Omental fat pad (tissue), 4 donors: Measurements from ENCODE around the gene AREL1. TPM values are rescaled to one million over a fixed set of nuclear protein-coding genes. Genes with fewer than 3 reads are reported as not detected.

Experiments used
- ATAC-seq: fragments of 150-250 bp; one replicate; pipeline ENCODE4 v1.9.1; 2016; ENCODE audit warnings: mild to moderate bottlenecking, moderate library complexity; ENCODE audit not compliant: low FRiP score
- DNase-seq: peaks from one replicate; pipeline ENCODE4 v3.0.0-alpha.2; 2019; ENCODE audit warnings: low spot score
- total RNA-seq, 4 donors: library from RNA; depleted of rRNA; stranded (reverse); fragments of >200 nt; gene quantifications; one replicate each; pipeline ENCODE4 v1.1.0, GENCODE V29; 2016
- TF ChIP-seq, protein P1 (sequence below), 3 donors: fragments of 450-650 bp; IDR thresholded peaks; one replicate each; pipeline ENCODE4 v1.5.1; 2016 to 2017; ENCODE audit warnings: antibody characterized with exemption in 3 of 3, mild to moderate bottlenecking in 3 of 3, moderate library complexity in 2 of 3

The AREL1 gene
- total RNA-seq, 4 donors from 2014 or later = 18.4 to 33.5 (median 26.8) TPM

DNA sequence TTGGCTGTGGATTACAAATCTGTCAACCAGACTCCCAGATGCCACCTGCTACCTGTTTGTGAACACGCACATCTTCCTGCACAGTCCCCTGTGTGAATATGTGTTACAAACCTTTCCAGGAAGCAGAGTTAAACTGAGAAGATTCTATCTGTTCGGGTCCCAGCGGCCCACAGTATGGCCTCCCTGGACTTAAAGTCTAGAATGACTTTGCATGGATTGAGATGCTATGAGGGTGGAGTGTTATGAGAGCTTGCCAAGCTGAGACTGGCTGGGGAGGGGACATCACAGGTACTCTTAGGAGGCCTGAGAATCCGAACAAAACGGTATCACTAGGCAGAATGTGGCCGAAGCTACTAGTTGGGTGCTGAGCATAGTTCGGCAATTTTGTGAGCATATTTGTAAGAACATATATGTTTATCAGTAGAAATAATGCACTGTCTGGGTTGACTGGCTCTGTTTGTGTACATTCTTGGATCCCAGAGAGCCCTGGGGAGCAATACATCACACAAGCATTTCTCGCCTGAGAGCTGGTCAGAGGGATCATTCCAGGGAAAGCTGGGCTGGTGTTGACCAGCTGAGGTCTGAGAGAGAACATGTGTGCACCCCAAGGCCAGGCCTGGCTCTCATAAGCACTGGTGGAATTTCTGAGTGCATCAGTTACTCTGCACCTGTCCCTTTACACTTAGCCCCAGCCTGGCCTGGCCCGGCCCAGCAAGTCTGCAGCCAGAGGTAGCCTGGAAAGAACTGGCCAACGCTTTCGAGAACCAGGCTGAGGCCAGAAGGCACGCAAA is 71.1 kb downstream of the AREL1 start:
- DNase-seq (no peak), ATAC-seq (no peak)
- TF ChIP-seq, protein P1, sequence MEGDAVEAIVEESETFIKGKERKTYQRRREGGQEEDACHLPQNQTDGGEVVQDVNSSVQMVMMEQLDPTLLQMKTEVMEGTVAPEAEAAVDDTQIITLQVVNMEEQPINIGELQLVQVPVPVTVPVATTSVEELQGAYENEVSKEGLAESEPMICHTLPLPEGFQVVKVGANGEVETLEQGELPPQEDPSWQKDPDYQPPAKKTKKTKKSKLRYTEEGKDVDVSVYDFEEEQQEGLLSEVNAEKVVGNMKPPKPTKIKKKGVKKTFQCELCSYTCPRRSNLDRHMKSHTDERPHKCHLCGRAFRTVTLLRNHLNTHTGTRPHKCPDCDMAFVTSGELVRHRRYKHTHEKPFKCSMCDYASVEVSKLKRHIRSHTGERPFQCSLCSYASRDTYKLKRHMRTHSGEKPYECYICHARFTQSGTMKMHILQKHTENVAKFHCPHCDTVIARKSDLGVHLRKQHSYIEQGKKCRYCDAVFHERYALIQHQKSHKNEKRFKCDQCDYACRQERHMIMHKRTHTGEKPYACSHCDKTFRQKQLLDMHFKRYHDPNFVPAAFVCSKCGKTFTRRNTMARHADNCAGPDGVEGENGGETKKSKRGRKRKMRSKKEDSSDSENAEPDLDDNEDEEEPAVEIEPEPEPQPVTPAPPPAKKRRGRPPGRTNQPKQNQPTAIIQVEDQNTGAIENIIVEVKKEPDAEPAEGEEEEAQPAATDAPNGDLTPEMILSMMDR (IDR thresholded peaks at IDR 0.05) = no peak

DNA sequence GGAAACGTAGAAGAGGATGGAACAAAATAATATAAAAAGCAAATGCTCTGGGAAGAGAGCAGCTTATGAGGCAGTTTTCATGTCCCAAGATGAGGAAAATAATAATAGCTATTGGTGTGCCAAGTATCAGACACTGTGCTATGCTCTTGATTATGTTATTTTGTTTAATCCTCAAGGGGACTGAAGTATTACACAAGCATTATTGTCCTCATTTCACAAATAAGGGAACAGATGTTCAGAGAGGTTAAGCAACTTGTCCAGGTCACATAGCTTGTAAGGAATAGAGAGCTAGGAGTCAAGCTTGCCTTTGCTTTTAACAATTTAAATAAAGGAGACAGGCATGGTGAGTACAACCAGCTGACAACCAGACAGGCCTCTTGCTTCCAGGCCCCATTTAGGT is 73.9 kb downstream of the AREL1 start:
- ATAC-seq (no peak), DNase-seq (no peak)
- TF ChIP-seq, protein P1 (IDR thresholded peaks at IDR 0.05) = no peak

DNA sequence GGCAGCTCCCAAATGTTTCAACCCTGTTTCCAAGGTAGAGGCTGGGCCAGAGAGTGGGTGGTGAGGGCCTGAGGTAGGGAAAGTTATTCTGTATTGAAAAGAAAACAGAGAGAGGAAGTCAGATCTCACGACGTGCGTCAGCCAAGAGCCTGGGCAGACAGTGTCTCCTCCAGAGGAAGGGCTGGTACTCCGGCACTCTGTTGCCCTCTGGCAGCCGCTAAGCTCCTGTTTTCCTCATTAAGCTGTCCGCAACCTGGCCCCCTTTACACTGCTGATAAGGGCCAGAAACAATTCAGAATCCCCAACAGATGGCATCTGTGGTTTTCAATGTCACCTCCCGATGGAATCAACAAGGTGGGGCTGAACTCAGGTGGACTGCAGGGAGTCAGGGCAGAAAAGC is 74.8 kb downstream of the AREL1 start:
- TF ChIP-seq, protein P1 (IDR thresholded peaks at IDR 0.05) = no peak
- no peak for DNase-seq
- no peak for ATAC-seq

DNA sequence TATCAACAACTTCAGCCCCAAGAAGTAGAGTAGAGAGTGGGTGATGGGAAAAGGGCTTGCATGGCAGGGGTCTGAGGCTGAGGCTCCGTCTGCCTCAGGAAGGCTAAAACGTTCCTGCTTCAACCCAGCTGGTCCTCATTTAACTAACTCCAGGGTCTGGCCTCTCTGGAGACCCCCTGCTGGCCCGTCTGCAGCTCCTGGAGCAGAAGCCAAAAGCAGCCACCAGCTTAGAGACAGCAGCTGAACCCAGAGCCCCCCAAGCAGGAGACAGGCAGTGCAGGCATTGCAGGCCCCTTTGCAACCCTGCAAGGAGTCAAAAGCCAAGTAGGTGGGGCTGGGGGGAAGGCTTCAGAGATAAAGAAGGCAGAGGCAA is 75.7 kb downstream of the AREL1 start:
- DNase-seq (no peak), ATAC-seq (no peak)
- TF ChIP-seq, protein P1 (IDR thresholded peaks at IDR 0.05) = no peak

DNA sequence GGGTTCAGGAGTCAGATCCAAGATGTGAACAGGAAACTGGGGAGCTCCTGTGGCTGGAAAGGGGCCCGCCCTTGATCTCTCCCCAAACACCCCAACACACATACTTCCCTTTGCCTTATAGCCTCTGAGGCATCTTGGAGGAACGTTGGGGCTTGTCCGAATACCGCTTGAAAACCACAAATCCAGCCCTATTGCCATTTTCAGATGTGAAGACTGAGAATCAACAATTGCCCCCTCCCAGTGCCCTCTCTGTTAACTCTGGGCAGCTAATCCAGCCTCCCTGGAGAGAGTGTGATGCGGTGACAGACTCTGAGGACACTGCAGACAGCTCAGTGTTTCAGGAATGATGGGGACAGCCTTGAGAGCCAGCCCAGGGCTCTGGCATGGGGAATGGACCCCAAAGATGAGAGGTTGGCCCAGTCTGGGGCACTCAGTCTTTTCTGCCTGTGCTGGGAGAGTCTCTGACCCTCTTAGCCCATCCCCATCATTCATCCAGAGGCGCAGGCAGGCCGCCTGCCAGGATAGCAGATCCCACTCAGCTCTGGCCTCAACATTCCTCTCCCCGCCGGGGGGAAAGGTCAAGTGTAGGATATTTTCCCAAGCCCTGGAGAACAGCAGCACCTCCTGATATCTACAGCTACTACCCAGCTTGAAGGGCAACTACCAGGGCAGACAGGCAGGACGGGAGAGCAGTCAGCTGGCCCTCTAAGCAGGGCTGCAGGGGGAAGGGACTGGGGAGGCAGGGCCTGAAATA is 76.3 kb downstream of the AREL1 start:
- ATAC-seq (no peak), DNase-seq (no peak)
- TF ChIP-seq, protein P1 (IDR thresholded peaks at IDR 0.05) = no peak

DNA sequence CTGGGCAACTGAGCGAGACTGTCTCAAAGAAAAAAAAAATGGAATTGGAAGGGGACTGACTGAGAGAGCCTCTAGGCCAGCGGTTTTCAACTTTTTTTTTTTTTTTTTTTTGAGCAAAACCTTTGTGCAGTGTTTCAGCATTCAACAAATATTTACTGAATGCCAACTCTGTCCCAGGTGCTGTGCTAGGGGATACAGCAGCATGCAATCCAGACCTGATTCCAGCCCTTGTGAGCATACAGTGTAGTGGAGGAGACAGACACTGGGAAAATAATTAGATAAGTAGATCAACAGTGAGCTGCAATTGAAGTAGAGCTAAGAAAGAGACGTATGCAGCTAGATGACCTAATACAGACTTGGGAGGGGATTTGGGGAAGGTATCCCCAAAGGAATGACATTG is 77.0 kb downstream of the AREL1 start:
- TF ChIP-seq, protein P1 (IDR thresholded peaks at IDR 0.05) = no peak
- DNase-seq = no peak
- ATAC-seq = no peak
